Fibroblast of lung (primary cell): ENCODE data around the gene UNC5A.

ENCODE experiments used
- EZH2 ChIP-seq: IDR thresholded peaks from 2 replicates; pipeline ENCODE4 v1.5.1; 2012; ENCODE audit warnings: low read length, control low read depth, mild to moderate bottlenecking; ENCODE audit errors: missing control alignments
- TF ChIP-seq, protein P1 (sequence below), 2 donors: IDR thresholded peaks in 1 of 2; conservative IDR thresholded peaks in 1 of 2; 1 replicate in 1 of 2; 2 replicates in 1 of 2; pipeline ENCODE4 v1.5.1; 2011 to 2012; ENCODE audit warnings: low read length in 2 of 2, control low read depth in 1 of 2, inconsistent platforms in 1 of 2, low read depth in 1 of 2, mild to moderate bottlenecking in 1 of 2

DNA sequence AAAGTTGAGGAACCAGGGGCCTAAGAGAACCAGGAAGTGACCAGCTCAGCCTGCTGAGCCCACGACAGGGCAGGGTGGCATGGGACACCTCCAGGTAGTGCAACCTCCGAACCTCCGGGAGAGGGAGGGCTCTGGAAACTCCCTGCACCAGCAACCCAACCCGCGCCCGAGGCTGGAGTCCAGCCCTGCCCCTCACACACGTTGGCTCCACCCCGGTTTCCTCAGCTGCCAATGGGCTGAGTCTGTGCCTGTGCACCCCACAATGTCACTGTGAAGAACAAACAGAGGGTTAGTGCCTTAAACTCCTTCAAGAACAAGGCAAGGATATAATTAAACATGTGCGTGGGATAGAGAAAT is 17.0 kb upstream of the UNC5A start:
- TF ChIP-seq, protein P1, sequence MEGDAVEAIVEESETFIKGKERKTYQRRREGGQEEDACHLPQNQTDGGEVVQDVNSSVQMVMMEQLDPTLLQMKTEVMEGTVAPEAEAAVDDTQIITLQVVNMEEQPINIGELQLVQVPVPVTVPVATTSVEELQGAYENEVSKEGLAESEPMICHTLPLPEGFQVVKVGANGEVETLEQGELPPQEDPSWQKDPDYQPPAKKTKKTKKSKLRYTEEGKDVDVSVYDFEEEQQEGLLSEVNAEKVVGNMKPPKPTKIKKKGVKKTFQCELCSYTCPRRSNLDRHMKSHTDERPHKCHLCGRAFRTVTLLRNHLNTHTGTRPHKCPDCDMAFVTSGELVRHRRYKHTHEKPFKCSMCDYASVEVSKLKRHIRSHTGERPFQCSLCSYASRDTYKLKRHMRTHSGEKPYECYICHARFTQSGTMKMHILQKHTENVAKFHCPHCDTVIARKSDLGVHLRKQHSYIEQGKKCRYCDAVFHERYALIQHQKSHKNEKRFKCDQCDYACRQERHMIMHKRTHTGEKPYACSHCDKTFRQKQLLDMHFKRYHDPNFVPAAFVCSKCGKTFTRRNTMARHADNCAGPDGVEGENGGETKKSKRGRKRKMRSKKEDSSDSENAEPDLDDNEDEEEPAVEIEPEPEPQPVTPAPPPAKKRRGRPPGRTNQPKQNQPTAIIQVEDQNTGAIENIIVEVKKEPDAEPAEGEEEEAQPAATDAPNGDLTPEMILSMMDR (conservative IDR thresholded peaks at IDR 0.05 in 1 of 2, IDR thresholded peaks at IDR 0.05 in 1 of 2; ENCODE audit: low read depth in 1 of 2, low read length in 2 of 2), result no peak
- TF ChIP-seq EZH2, result no peak
